HepG2 (cell line): ENCODE measurements around the gene IPP. TPM values are rescaled to one million over a fixed set of nuclear protein-coding genes. Genes with fewer than 3 reads are reported as not detected.

Experiments
- GPBP1L1 ChIP-seq: sonication (generic); formaldehyde crosslinking; IDR thresholded peaks from 2 replicates; pipeline ENCODE4 v1.5.0; 2020; ENCODE audit warnings: mild to moderate bottlenecking, missing genetic modification reagents
- HNF4A ChIP-seq: sonication (generic); formaldehyde crosslinking; IDR thresholded peaks from 2 replicates; pipeline ENCODE4 v1.4.0; 2020; ENCODE audit warnings: missing genetic modification reagents
- HNRNPLL ChIP-seq: fragments of 200-400 bp; formaldehyde crosslinking; IDR thresholded peaks from 2 replicates; pipeline ENCODE4 v1.6.1; 2017; ENCODE audit warnings: mild to moderate bottlenecking, low read depth, low read length; ENCODE audit not compliant: poor library complexity, severe bottlenecking
- IKZF5 ChIP-seq: IDR thresholded peaks from 2 replicates; pipeline ENCODE4 v1.6.1; 2018; ENCODE audit warnings: missing genetic modification reagents, mild to moderate bottlenecking, missing compliant biosample characterization
- KDM1A ChIP-seq: IDR thresholded peaks from 2 replicates; pipeline ENCODE4 v1.6.1; 2016; ENCODE audit warnings: missing compliant biosample characterization
- NONO ChIP-seq, 2 experiments: fragments of 450-650 bp in 1 of 2; sonication (generic) in 1 of 2; formaldehyde crosslinking in 1 of 2; IDR thresholded peaks in 1 of 2; conservative IDR thresholded peaks in 1 of 2; 2 replicates each; pipeline versions ENCODE4 v1.6.1 to v1.8.0; 2017 to 2022; ENCODE audit warnings: mild to moderate bottlenecking in 1 of 2, missing genetic modification reagents in 1 of 2, moderate library complexity in 1 of 2
- SP4 ChIP-seq: sonication (generic); formaldehyde crosslinking; IDR thresholded peaks from 2 replicates; pipeline ENCODE4 v1.8.1; 2023; ENCODE audit warnings: mild to moderate bottlenecking, missing genetic modification reagents
- SRSF1 ChIP-seq: fragments of 200-400 bp; formaldehyde crosslinking; optimal IDR thresholded peaks from 2 replicates; pipeline ENCODE3; 2017; ENCODE audit warnings: mild to moderate bottlenecking, low read depth, low read length, moderate library complexity
- ZBTB25 ChIP-seq: IDR thresholded peaks from 2 replicates; pipeline ENCODE4 v1.6.1; 2018; ENCODE audit warnings: missing genetic modification reagents
- ZMAT5 ChIP-seq: sonication (generic); formaldehyde crosslinking; IDR thresholded peaks from 2 replicates; pipeline ENCODE4 v1.5.0; 2020; ENCODE audit warnings: mild to moderate bottlenecking, low read depth, missing genetic modification reagents, borderline replicate concordance
- ZNF18 ChIP-seq: sonication (generic); formaldehyde crosslinking; IDR thresholded peaks from 2 replicates; pipeline ENCODE4 v1.8.0; 2022; ENCODE audit warnings: mild to moderate bottlenecking, missing genetic modification reagents; ENCODE audit not compliant: insufficient replicate concordance
- ZNF24 ChIP-seq: fragments of 450-650 bp; IDR thresholded peaks from 2 replicates; pipeline ENCODE4 v1.6.1; 2017; ENCODE audit warnings: antibody characterized with exemption, mild to moderate bottlenecking
- ZNF501 ChIP-seq: sonication (generic); formaldehyde crosslinking; IDR thresholded peaks from 2 replicates; pipeline ENCODE4 v1.5.1; 2020; ENCODE audit warnings: mild to moderate bottlenecking, moderate library complexity, missing genetic modification reagents
- ZNF556 ChIP-seq: sonication (generic); formaldehyde crosslinking; IDR thresholded peaks from 2 replicates; pipeline ENCODE4 v1.4.0; 2020; ENCODE audit warnings: mild to moderate bottlenecking, missing genetic modification reagents, borderline replicate concordance
- ZNF766 ChIP-seq: sonication (generic); formaldehyde crosslinking; IDR thresholded peaks from 2 replicates; pipeline ENCODE4 v1.5.0; 2020; ENCODE audit warnings: missing genetic modification reagents, borderline replicate concordance
- ZSCAN30 ChIP-seq: sonication (generic); formaldehyde crosslinking; IDR thresholded peaks from 2 replicates; pipeline ENCODE4 v1.5.0; 2020; ENCODE audit warnings: mild to moderate bottlenecking, missing genetic modification reagents
- polyA plus RNA-seq, 8 experiments: library from polyadenylated mRNA; depleted of rRNA in 3 of 8; stranded (reverse) in 7 of 8; unstranded in 1 of 8; fragments of >200 nt; fragmentation: Illumina TruSeq in 4 of 8; extraction: Trizol in 4 of 8; gene quantifications; 2 replicates each; pipeline versions ENCODE4 v1.2.1 to v1.2.3, GENCODE V29; 2011 to 2016; ENCODE audit warnings: low read depth in 4 of 8, missing spikeins in 1 of 8, mixed read lengths in 1 of 8; ENCODE audit not compliant: insufficient read depth in 1 of 8
- total RNA-seq, 5 experiments: library from RNA; depleted of rRNA; stranded (reverse); fragments of >200 nt; fragmentation: Illumina TruSeq; extraction: Trizol; gene quantifications; 2 replicates each; pipeline ENCODE4 v1.2.3, GENCODE V29; 2016; ENCODE audit warnings: low read depth in 1 of 5
- TF ChIP-seq, protein P1 (sequence below): sonication (generic); formaldehyde crosslinking; IDR thresholded peaks from 2 replicates; pipeline ENCODE4 v1.4.0; 2020; ENCODE audit warnings: missing genetic modification reagents
- TF ChIP-seq, protein P2 (sequence below): IDR thresholded peaks from 2 replicates; pipeline ENCODE4 v1.6.1; 2016; ENCODE audit warnings: low read depth, control low read depth

The IPP gene
- total and polyA plus RNA-seq, 2 of the 13 experiments (the other 11 are each of a cell fraction or from before 2014, with no cell fraction given), result 3.0 to 9.7 TPM

DNA sequence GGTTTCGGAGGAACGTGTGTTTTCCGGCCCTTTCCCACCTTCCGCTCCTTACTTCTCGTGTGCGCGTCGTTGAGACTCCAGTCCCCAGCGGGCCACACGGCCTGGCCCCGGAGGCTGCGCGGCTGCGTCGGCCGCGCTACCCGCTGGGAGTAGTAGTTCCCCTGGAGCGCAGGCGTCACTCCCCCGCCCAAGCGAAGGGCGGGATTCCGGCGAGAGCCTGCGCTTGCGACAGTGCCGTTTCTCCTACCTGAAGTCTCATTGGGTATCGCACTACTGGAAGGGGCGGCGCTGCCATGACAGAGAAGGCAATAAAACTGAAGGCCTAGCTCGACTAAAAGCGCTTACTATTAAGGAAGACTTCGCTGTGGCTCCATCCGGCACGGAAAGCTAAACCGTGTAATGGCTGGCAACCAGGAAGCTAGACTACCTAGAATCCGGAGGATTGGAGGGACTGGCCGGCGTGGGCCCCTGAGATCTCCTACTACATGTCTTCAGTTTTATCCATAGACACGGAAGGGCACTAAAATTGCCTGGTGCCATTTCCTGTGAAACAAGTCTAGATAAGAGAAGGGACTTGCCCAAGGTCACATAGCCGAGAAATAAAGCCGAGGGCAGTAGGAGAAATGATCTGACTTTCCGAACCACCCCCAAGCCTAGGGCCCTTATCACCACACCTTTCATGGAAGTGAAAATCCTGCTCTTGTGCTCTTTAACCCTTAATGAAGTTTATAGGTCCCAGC, 63.3 kb downstream of the IPP start (continued):
- TF ChIP-seq ZSCAN30 (no peak), NONO (IDR thresholded peaks at IDR 0.05) (no peak), NONO (CRISPR knock-in tag; conservative IDR thresholded peaks at IDR 0.05) (peak; percentile 86), ZNF766 (CRISPR knock-in tag) (no peak), HNF4A (CRISPR knock-in tag) (no peak), ZNF18 (CRISPR knock-in tag) (no peak), ZBTB25 (CRISPR knock-in tag) (peak; percentile 51; the same call in 1 of the 2 replicates), ZNF24 (no peak), SP4 (CRISPR knock-in tag) (peak; percentile 48), IKZF5 (CRISPR knock-in tag) (peak; percentile 71), GPBP1L1 (CRISPR knock-in tag) (no peak), SRSF1 (no peak), ZNF501 (CRISPR knock-in tag) (peak; percentile 10; the same call in 1 of the 2 replicates), ZMAT5 (CRISPR knock-in tag) (no peak), KDM1A (CRISPR knock-in tag) (no peak), ZNF556 (CRISPR knock-in tag) (peak; percentile 17; the same call in 1 of the 2 replicates), HNRNPLL (peak; percentile 99)
- TF ChIP-seq, protein P1, sequence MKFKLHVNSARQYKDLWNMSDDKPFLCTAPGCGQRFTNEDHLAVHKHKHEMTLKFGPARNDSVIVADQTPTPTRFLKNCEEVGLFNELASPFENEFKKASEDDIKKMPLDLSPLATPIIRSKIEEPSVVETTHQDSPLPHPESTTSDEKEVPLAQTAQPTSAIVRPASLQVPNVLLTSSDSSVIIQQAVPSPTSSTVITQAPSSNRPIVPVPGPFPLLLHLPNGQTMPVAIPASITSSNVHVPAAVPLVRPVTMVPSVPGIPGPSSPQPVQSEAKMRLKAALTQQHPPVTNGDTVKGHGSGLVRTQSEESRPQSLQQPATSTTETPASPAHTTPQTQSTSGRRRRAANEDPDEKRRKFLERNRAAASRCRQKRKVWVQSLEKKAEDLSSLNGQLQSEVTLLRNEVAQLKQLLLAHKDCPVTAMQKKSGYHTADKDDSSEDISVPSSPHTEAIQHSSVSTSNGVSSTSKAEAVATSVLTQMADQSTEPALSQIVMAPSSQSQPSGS (CRISPR knock-in tag), result 0 out of 2 replicates have a peak, but pooled peaks have one; percentile 19
- TF ChIP-seq, protein P2, sequence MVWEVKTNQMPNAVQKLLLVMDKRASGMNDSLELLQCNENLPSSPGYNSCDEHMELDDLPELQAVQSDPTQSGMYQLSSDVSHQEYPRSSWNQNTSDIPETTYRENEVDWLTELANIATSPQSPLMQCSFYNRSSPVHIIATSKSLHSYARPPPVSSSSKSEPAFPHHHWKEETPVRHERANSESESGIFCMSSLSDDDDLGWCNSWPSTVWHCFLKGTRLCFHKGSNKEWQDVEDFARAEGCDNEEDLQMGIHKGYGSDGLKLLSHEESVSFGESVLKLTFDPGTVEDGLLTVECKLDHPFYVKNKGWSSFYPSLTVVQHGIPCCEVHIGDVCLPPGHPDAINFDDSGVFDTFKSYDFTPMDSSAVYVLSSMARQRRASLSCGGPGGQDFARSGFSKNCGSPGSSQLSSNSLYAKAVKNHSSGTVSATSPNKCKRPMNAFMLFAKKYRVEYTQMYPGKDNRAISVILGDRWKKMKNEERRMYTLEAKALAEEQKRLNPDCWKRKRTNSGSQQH (CRISPR knock-in tag), result peak; percentile 43
